Epidermal melanocyte (primary cell): ENCODE results near the gene SCD5.

Experiments used
- DNase-seq: peaks from one replicate; pipeline ENCODE4 v3.0.0; 2011; ENCODE audit warnings: low spot score; ENCODE audit not compliant: insufficient read length

SCD5 gene

DNA sequence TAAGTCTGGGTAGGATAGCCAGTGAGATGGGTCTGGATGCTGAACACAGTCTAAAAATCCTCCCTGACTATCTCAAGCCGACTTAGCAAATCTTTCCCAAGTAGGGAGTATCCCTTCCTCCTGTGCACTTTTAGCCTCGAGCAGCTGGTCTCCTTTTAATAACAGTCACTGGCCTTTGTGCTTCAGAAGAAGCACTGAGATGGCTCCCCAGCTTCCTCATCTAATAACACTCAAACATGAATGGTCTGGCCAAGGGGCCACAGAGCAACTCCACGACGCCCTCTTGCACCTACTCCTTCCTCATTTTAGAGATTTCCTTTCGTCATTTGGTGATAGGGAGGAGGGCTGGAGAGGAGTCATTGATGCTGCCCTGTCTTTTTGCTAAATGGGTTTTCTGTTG, 158.1 kb downstream of the SCD5 start:
- DNase-seq, result no peak

DNA sequence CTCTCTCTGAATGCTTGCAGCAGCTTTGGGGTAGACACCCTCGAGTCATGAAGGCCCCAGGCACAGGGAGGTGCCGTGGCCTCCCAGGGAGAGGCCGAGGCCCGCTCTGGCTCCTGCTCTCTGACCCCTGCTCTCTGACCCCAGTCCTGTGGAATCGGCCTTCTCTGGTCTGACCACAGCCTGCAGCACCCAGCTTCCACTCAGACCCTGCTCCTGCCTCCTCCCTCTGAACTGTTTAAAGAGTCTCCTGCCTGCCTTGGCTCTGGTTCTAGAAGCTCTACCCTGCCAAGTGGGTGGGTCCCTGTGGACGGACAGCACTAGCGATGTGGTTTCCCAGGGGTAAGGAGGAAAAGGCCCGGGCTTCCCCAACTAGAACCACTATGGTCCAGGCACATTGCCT, 158.6 kb downstream of the SCD5 start:
- no peak for DNase-seq

DNA sequence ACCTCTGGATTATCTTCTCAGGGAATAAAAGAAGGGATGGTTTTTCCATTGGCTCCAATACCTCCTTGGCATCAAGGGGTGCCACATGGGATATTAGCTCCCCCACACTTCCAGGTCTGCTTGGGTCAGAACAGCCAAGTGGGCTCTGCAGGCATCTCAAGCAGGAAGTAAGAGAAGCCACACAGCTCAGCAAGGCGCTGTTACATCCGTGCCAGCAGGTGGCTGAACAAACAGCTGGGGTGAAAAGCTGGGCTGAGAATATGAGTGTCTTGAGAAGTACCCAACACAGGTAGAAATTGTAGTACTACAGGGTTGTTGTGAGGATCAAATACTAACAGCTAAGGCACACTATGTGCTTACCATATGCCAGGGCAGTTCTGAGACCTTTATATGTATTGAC, 160.1 kb downstream of the SCD5 start:
- no peak for DNase-seq

DNA sequence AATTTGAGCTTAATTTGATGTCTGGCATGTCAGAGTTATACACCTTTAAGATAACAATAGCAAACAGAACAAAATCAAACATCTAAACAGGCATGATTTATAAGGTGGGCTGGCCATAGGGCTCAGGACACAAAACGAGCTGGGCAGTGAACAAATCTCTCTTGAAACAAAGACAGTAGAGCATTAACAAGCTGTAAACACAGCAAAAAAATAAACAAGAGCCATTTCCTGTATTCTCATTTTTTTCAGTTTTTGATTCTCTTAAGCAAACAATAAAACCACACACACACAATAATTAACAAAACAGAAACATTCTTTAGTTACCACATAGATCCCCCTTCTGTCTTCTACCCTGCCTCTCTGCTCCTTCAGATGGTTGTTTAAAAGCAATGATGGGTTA, 168.5 kb downstream of the SCD5 start:
- DNase-seq, result no peak

DNA sequence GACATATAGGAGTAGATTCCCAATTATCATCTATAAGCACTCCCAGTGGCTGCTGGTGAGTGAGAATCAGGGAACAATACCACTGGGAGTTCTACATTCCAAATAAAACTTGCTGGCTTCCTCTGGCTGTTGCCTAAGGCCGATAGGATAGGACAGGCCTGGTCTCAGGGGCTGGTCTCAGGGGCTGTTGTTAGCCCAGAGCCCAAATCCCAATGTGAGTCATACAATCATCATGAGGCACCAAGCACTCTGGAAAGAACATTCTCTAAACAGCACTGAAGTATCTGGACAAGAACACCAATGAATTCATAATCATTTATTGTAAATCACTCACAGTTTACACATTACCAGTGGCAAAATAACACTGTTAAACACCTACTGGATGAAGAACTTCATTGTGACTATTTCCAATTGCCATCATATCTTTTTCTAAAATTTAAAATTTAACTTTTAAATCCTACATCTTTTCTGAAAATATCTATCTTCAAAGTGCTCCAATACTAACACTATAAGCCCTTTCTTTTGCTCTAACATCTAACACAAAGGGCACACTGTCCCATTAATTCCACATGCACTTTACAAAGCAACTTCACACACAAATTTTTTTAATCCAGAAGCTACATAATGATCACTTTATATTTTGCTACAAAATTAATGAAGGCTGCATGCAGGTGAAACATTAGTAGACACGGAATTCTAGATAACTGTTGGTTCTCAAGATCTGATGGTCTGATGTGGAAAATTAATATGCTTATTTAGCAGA, 169.2 kb downstream of the SCD5 start:
- no peak for DNase-seq

DNA sequence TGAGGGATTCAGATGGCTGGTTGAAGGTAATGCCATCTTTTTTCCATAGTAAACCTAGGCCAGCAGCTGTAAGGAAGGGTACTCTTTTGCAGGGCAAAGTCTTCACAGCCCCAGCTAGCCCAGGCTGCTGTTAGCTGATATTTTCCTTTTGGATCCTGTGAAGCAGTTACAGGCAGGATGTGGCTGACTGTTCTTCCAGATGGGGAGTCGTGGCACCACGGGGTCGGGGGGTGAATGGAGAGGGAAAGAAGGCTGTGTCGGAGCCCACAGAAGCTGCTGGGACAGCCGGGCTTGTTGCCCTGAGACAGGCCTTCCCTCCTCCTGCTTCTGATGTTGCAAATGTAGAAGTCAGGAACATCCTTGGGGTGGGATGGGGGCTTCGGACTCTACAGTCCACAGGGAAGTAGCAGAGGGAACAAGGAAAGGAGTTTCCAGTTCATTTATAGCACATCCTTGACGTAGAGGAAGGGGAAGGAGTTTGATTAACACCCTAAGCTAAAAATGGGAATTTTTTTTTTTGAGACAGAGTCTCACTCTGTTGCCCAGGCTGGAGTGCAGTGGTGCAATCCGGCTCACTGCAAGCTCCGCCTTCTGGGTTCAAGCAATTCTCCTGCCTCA, 172.2 kb downstream of the SCD5 start:
- no peak for DNase-seq

DNA sequence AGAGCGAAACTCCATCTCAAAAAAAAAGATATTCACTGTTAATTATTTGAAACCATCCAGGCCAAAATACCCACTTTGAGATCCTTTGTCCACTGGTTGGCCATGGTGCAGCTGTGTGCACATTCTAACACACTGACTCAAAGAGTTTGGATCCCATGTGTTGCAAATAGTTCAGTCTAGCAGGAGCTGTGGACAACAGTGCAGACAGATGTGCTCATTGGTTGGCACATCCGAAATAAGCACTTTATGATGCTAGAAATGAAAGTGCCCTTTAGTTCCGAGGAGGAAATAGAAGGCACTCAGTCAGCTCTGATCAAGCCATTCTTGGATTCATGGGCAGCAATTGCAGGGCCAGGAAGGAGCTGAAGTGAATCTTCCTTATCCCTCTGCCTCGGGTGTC, 173.8 kb downstream of the SCD5 start:
- no peak for DNase-seq

DNA sequence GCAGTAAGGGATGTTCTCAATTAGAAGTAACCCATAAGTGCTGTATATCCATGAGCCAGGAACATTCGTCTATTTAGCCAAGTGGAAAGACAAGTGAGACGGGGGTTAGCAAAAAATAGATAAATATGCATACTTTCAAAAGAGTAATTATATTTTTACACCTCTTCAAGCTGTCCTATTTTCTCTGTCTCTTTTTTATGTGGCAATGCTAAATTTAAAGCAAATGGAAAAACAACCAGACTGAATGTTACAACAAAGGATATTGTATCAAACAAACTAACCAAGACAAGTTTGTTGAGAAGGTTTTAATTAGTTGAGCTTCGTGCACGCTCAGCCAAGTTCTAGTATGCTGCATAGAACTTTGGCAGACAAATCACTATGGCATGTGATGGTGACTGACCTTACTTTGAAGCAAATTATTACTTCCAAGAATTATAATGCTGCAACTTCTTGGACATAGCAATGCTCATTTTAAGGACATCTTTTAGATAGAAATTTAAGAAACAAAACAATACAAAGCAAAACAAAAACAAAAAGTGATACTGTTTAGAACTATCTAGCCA, 175.4 kb downstream of the SCD5 start:
- no peak for DNase-seq

DNA sequence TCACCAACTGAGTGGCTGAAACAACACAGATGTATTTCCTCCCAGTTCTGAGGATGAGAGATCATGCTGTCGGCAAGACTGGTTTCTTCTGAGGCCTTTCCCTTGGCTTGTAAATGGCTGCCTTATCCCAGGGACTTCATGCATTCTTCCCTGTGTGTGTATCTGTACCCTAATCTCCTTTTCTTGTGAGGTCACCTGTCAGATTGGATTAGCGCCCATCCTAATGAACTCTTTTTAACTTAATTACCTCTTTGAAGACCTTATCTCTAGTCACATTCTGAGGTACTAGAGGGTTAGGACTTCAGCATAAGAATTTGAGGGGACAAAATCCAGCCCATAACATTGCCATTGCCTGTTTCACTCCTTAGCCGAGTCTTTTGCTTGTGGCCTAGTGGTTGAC, 177.3 kb downstream of the SCD5 start:
- DNase-seq, result no peak

DNA sequence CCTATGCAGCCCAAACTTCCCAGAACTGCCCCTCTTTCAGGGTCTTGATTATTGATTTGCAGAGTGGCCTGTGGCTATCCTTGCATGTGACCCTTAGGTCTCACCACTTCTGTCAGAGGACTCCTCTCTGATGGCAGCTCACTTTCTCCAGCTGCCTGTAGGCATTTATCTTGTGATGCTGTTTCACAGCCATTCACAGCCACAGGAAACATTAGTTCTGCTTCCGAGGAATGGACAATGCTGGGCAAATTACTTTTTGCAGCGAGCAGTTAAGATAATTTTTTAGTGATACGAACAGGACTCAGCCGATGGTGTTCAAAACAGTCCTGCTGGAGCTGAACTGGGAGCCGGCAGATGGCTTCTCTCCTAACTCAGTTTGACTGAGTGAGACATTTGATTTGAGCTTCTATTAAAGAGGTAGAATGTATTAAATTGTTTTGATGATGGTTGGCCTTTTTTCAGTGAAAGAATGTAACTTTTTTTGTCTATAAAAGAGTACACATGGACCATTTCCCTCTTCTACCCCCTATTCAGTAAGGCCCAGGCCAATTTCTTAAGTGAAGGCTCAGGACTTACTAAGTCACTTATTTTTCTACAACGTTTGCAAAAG, 178.4 kb downstream of the SCD5 start:
- no peak for DNase-seq

DNA sequence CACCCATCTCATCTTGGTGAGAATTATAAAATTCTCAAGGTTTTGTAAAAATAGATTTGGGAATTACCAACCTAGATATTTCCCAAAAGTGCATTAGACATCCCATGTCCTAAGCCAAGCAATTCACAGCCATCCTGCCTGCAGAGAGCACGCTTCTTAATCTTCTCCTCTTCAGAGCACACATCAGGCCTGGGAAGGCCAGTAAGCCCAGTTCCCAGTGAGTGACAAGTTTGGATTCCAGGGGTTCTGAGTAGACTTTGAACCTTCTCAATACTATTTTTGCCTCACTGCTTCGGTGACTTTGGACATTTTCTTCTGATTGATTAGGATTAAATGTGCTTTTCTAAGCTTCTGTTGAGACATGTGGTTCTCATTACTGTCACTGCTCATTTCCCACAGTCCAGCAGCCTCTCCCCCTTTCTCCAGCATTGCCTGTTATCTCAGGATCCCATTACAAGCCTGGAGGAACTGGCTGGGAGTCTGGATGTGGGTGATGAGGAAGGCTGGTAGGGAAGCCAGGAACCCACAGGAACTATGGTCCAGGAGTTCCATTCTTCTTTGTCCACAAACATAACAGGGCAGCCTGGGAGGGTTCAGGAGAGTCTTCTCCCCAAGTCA, 180.4 kb downstream of the SCD5 start:
- DNase-seq, result no peak

DNA sequence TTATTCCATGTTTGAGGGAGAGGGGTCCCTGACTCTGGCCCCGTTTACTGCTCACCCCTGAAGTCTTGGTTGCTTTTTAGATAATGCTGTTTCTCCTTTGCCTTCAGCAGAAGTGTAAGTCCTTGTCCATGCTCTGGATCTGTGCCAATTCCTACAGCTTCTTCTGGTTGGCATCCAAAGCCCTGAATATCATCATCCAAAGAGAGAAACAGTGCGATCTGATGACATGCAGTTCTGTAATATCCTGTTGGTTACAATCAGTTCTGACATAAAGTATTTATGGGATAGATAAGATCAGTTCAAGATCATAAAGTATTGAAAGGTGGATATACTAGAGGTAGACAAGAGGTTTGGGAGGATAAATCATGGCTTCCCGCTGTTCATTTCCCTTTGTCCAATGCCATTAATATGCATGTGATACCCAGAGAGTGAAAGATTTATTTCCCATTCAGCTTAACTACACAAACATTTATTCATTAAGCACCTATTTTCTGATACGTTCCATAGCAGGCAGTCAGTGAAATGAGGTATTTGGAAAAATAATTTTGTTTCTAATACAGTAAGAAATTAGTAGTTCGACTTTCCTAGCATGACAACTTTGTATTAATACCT, 183.7 kb downstream of the SCD5 start:
- DNase-seq, result no peak

DNA sequence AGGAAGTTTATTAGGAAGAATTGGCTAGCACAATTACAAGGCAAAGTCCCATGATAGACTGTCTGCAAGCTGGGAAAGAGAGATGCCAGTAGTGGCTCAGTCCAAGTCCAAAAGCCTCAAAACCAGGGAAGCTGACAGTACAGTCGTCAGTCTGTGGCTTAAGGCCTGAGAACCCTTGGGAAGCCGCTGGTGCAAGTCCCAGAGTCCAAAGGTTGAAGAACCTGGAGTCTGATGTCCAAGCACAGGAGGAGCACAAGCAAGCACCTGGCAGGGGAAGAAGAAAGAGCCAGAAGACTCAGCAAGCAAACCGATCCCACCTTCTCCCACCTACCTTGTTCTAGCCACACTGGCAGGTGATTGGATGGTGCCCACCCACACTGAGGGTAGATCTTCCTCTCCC, 185.5 kb downstream of the SCD5 start:
- no peak for DNase-seq

DNA sequence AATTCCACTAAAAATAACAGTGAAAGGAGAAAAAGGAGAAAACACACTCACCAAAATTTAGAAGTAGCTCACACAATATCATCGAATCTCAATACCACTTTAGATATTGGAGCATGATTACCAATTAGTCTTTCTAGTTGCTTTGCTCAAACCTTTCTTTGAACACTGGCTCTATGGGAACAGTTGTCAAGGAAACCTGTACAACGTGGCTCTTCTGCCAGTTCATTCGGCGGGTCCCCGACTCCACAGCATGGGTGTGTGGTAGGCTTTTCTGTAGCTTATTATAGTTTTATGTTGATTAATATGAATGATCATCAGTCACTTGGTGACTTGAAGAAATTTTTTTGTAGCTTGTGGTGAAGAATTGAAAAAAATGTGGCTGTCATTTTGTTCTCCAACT, 186.6 kb downstream of the SCD5 start:
- no peak for DNase-seq

DNA sequence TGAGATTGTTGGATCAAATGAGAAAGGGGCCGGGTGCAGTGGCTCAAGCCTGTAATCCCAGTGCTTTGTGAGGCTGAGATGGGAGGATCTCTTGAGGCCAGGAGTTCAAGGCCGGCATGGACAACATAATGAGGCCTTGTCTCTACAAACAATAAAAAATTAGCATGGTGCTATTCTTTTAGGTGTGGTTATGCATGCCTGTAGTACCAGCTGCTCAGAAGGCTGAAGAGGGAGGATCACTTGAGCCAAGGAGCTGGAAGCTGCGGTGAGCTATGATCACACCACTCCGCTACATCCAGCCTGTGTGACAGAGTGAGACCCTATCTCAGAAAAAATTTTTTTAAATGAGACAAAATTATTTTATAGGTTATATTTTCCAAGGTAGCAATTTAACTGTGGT, 187.1 kb downstream of the SCD5 start:
- DNase-seq, result no peak

DNA sequence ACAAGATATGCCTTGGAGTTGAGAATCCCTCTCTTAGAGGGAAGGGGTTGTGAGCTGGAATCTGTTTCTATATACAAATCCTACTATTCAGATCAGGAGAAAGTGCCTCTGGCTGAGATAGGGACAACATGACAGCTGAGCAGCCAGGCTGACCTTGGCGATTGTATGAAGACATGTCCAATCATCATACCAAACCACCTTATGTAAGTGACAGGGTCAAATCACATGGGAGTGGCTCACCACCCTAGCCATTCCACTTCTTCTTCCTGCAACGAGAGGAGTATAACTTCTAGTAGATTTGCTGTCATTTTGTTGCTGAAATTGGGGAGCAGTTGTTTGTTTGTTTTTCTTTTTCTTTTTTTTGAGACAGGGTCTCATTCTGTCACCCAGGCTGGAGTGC, 188.6 kb downstream of the SCD5 start:
- DNase-seq, result no peak

DNA sequence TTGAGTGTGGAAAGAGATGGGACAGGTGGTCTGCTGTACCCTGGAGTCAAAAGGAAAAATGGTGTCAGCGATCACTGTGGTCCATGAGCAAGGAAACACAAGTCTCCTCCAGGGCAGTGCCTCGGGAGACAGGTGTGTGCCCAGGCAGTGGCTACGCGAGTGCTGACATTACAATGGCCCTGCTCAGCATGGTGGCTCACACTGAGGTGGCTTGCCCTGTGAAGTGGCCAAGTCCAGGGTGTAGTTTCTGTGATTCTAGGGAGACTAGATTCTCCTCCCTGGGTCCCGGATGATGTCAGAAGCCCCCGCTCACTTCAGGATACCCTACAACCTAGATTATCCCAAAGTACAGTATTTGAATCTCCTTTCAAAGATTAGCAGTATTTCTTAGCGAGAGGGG, 192.0 kb downstream of the SCD5 start:
- no peak for DNase-seq

DNA sequence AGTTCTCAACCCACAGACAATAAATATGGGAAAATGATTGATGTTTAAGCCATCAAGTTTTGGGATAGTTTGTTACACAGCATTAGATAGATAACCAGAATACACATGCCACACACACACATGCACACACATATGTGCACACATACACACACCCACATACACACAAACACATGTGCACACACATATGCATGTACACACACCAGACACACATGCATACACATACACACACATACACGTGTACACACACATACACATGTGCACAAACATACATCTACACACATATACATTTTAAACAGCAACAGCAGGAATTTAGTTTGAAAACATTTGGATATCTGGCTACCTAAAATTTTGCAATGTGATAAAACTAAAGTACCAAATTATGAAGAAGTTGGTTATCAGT, 194.1 kb downstream of the SCD5 start:
- DNase-seq, result no peak

DNA sequence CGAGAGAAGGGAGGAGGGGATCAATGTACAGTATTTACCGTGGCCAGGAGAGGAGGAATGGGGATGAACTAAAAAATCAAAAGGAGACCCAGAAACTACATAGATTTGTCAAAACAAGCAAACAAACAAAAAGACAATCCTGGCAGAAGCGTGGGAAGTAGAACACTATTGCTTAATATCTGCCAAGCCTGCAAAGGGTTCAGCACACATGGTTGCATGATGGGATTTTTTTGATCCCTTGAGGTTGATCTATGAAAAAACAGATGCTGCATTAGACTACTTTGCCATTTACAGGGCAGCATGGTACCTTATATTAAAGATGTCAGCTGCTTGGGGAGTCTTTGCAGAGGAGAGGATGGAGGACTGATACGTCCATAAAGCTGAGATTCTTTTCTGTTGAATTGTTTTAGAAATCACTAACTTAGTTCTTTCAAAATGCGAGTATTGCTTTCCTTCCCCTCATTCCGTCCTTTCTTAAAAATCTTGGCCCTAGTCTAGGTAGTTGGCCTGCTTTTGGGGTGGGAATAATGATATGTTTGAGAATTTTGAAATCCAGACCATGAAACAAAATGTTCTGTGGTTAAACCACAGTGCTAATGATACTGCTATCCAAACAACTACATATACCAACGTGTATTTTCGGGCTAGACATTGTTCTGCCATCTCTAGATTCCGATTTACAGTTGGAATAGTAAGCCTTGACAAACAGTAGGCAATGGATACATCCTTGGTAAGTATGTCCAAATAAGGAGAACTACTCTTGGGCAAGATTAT, 197.2 kb downstream of the SCD5 start:
- DNase-seq, result no peak

DNA sequence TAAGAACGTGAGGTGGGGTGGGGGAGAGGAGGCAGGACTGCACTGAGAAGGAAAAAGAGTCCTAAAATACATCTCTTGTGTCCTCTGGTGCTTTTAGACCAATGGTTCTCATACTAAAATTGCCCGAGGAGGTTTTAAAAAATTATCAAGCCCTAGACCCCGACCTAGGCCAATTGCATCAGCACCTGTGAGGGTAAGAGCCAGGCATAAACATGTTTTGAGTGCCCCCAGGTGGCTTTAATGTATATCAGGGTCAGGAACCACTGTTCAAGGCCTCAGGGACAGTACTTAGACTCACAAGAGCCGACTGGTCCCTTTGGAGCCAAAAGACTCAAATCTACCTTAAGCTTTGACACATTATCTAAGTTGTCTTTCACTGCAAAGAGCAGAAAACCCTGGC, 199.3 kb downstream of the SCD5 start:
- no peak for DNase-seq

DNA sequence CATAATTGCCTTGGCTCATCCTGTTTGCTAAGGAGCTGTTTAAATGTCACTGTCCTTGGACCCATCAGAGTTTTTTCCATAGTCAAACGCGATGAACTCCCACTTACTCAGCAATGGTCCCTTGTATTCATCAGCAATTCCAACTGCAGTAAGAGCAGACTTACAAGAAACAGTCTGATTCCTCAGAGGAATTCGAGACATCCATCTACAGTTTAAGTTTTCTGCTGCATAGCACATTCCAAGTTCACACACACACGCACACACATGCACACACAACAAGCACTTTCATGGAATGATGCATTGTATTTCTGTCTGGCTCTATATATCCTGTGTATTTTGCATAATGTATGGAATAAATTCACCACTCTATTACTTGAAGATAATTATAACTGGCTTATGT, 204.1 kb downstream of the SCD5 start:
- no peak for DNase-seq
